H9 (cell line): ENCODE results near the gene WWC2. TPM values are rescaled to one million over a fixed set of nuclear protein-coding genes. Genes with fewer than 3 reads are reported as not detected.
A peak's percentile ranks its signal among the peaks of the same experiment; 100 is the strongest.

Source experiments
- DNase-seq: peaks from one replicate; pipeline ENCODE4 v3.0.0-alpha.2; 2017
- H2AFZ ChIP-seq: one replicate; pipeline ENCODE4 v1.6.1; 2013; ENCODE audit warnings: mild to moderate bottlenecking, low read length, control low read depth, moderate library complexity
- H2AK5ac ChIP-seq: 2 replicates; pipeline ENCODE4 v1.6.1; 2013; ENCODE audit warnings: low read length, control low read depth, mixed read lengths; ENCODE audit not compliant: insufficient read length
- H2BK120ac ChIP-seq: one replicate; pipeline ENCODE4 v1.6.1; 2013; ENCODE audit warnings: low read depth, mild to moderate bottlenecking, low read length, control low read depth, inconsistent platforms; ENCODE audit not compliant: poor library complexity, severe bottlenecking
- H2BK12ac ChIP-seq: 2 replicates; pipeline ENCODE4 v1.6.1; 2013; ENCODE audit warnings: low read length, control low read depth, mixed read lengths, low read depth; ENCODE audit not compliant: insufficient read length
- H2BK15ac ChIP-seq: 2 replicates; pipeline ENCODE4 v1.6.1; 2013; ENCODE audit warnings: low read depth, low read length, control low read depth
- H2BK20ac ChIP-seq: one replicate; pipeline ENCODE4 v1.6.1; 2013; ENCODE audit warnings: low read depth, mild to moderate bottlenecking, low read length, control low read depth, inconsistent platforms; ENCODE audit not compliant: poor library complexity, severe bottlenecking
- H2BK5ac ChIP-seq: 2 replicates; pipeline ENCODE4 v1.6.1; 2013; ENCODE audit warnings: low read length, control low read depth, mixed read lengths; ENCODE audit not compliant: insufficient read length
- H3K14ac ChIP-seq: 2 replicates; pipeline ENCODE4 v1.6.1; 2013; ENCODE audit warnings: low read length, control low read depth; ENCODE audit not compliant: insufficient read depth
- H3K18ac ChIP-seq: 2 replicates; pipeline ENCODE4 v1.6.1; 2013; ENCODE audit warnings: low read depth, mild to moderate bottlenecking, mixed read lengths, low read length, control low read depth; ENCODE audit not compliant: insufficient read length
- H3K23ac ChIP-seq: 2 replicates; pipeline ENCODE4 v1.6.1; 2013; ENCODE audit warnings: low read length, control low read depth, mixed read lengths, low read depth; ENCODE audit not compliant: insufficient read length
- H3K23me2 ChIP-seq: 2 replicates; pipeline ENCODE4 v1.6.1; 2013; ENCODE audit warnings: low read depth, mild to moderate bottlenecking, mixed read lengths, low read length, control low read depth; ENCODE audit not compliant: insufficient read length, poor library complexity, severe bottlenecking
- H3K27ac ChIP-seq: 2 replicates; pipeline ENCODE4 v1.5.1; 2013; ENCODE audit warnings: low read length, control low read depth, mixed read lengths, low read depth; ENCODE audit not compliant: insufficient read length
- H3K27me3 ChIP-seq: 2 replicates; pipeline ENCODE4 v1.6.1; 2013; ENCODE audit warnings: low read length, control low read depth, inconsistent platforms; ENCODE audit not compliant: insufficient read depth
- H3K4ac ChIP-seq: 2 replicates; pipeline ENCODE4 v1.6.1; 2013; ENCODE audit warnings: low read depth, mild to moderate bottlenecking, control low read depth, inconsistent platforms, low read length, moderate library complexity
- H3K4me1 ChIP-seq: 2 replicates; pipeline ENCODE4 v1.6.1; 2013; ENCODE audit warnings: low read length, control low read depth, inconsistent platforms; ENCODE audit not compliant: insufficient read depth
- H3K4me2 ChIP-seq: 2 replicates; pipeline ENCODE4 v1.6.1; 2013; ENCODE audit warnings: low read length, control low read depth, mixed read lengths; ENCODE audit not compliant: insufficient read length, insufficient read depth
- H3K56ac ChIP-seq: 2 replicates; pipeline ENCODE4 v1.6.1; 2013; ENCODE audit warnings: low read depth, mild to moderate bottlenecking, mixed read lengths, low read length, control low read depth; ENCODE audit not compliant: insufficient read length
- H3K79me1 ChIP-seq: 2 replicates; pipeline ENCODE4 v1.6.1; 2013; ENCODE audit warnings: low read depth, mild to moderate bottlenecking, moderate library complexity, low read length, control low read depth, inconsistent platforms; ENCODE audit not compliant: insufficient read depth, poor library complexity, severe bottlenecking
- H3K79me2 ChIP-seq: 2 replicates; pipeline ENCODE4 v1.6.1; 2013; ENCODE audit warnings: low read length, control low read depth, inconsistent platforms; ENCODE audit not compliant: insufficient read depth
- H3K9ac ChIP-seq: 2 replicates; pipeline ENCODE4 v1.6.1; 2013; ENCODE audit warnings: low read length, control low read depth, mixed read lengths; ENCODE audit not compliant: insufficient read length; ENCODE audit errors: extremely low read depth
- H3K9me3 ChIP-seq: one replicate; pipeline ENCODE4 v1.6.1; 2013; ENCODE audit warnings: low read depth, low read length, inconsistent platforms; ENCODE audit not compliant: control insufficient read depth
- H3T11ph ChIP-seq: one replicate; pipeline ENCODE4 v1.6.1; 2013; ENCODE audit warnings: mild to moderate bottlenecking, low read length, control low read depth, inconsistent platforms
- H4K20me1 ChIP-seq: one replicate; pipeline ENCODE4 v1.6.1; 2013; ENCODE audit not compliant: control insufficient read depth, insufficient read length, insufficient read depth
- H4K5ac ChIP-seq: 2 replicates; pipeline ENCODE4 v1.6.1; 2013; ENCODE audit warnings: low read depth, mild to moderate bottlenecking, mixed read lengths, low read length, control low read depth; ENCODE audit not compliant: insufficient read length
- H4K8ac ChIP-seq: replicated peaks from 2 replicates; pipeline ENCODE4 v1.6.1; 2013; ENCODE audit warnings: low read length, control low read depth, mixed read lengths, low read depth; ENCODE audit not compliant: insufficient read length
- H4K91ac ChIP-seq: 2 replicates; pipeline ENCODE4 v1.6.1; 2013; ENCODE audit warnings: low read depth, mild to moderate bottlenecking, moderate library complexity, mixed read lengths, low read length, control low read depth; ENCODE audit not compliant: insufficient read length
- H3K27ac Mint-ChIP-seq, 3 experiments: 2 replicates in 2 of 3; 3 replicates in 1 of 3; pipeline ENCODE4 v1.8.0; 2020 to 2021; ENCODE audit warnings: mixed read lengths in 3 of 3, mild to moderate bottlenecking in 1 of 3, moderate library complexity in 1 of 3
- H3K27me3 Mint-ChIP-seq: 2 replicates; pipeline ENCODE4 v1.8.0; 2021; ENCODE audit warnings: low read depth, mild to moderate bottlenecking, moderate library complexity, mixed read lengths
- H3K36me3 Mint-ChIP-seq, 3 experiments: 2 replicates in 2 of 3; 3 replicates in 1 of 3; pipeline ENCODE4 v1.8.0; 2020 to 2021; ENCODE audit warnings: low read depth in 3 of 3, mixed read lengths in 3 of 3; ENCODE audit not compliant: insufficient read depth in 1 of 3
- H3K4me1 Mint-ChIP-seq, 2 experiments: 2 replicates each; pipeline ENCODE4 v1.8.0; 2020; ENCODE audit warnings: mixed read lengths in 2 of 2
- H3K4me3 Mint-ChIP-seq, 2 experiments: 2 replicates in 1 of 2; 3 replicates in 1 of 2; pipeline ENCODE4 v1.8.0; 2020 to 2021; ENCODE audit warnings: mild to moderate bottlenecking in 2 of 2, mixed read lengths in 2 of 2, moderate library complexity in 1 of 2
- H3K9me3 Mint-ChIP-seq, 2 experiments: 2 replicates in 1 of 2; 3 replicates in 1 of 2; pipeline ENCODE4 v1.8.0; 2020; ENCODE audit warnings: mild to moderate bottlenecking in 2 of 2, mixed read lengths in 2 of 2, moderate library complexity in 1 of 2
- WGBS: extraction: QIAGEN DNeasy Blood & Tissue Kit; methylation state at CpG from one replicate; pipeline ENCODE4 v1.1.7; 2013; ENCODE audit warnings: missing lambda C conversion rate, low lambda C conversion rate, mixed read lengths; ENCODE audit not compliant: insufficient read length; ENCODE audit errors: extremely low coverage; 5-methylcytosine and 5-hydroxymethylcytosine counted together
- total RNA-seq: library from RNA; stranded (reverse); gene quantifications from 2 replicates; pipeline ENCODE4 v1.2.1, GENCODE V29; 2021
- TF ChIP-seq, protein P1 (sequence below): fragments of 200-600 bp; sonication (generic); conservative IDR thresholded peaks from 3 replicates; pipeline ENCODE4 v1.8.0; 2021; ENCODE audit warnings: antibody characterized with exemption, mild to moderate bottlenecking

Gene WWC2
- total RNA-seq, 1 experiment from 2014 or later = 106 TPM

DNA sequence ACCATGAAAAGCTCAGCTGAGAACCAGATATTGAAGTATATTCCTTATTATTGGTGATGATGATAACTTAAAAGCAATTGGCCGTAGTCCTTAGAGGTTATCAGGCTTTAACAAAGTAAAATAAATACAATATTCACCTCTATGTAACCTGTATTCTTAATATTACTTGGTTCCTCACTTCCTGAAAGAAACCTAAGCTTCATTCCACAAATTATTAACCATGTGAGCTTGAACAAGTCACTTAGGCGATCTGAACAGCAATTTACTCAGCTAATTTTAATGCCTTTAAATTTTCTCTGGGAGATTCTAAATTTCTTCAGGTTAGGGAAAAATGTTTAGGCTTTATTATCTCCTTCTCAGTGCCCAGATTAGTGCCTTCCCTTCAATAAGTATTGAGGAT lies 151.8 kb downstream of the WWC2 start:
- H3K4me3 Mint-ChIP-seq = no peak overlapping the region
- H3K27ac Mint-ChIP-seq = peak overlapping the region in 1 of 3 experiments; percentile 91; a peak in 2 of 7 replicates

More for the DNA sequence above, 151.8 kb downstream of the WWC2 start:
- H3T11ph ChIP-seq = no peak overlapping the region
- no peak overlapping the region for H2BK12ac ChIP-seq
- no peak overlapping the region for H3K56ac ChIP-seq
- no peaks in the 10 kb centered on the region for H3K9me3 ChIP-seq
- TF ChIP-seq, protein P1, sequence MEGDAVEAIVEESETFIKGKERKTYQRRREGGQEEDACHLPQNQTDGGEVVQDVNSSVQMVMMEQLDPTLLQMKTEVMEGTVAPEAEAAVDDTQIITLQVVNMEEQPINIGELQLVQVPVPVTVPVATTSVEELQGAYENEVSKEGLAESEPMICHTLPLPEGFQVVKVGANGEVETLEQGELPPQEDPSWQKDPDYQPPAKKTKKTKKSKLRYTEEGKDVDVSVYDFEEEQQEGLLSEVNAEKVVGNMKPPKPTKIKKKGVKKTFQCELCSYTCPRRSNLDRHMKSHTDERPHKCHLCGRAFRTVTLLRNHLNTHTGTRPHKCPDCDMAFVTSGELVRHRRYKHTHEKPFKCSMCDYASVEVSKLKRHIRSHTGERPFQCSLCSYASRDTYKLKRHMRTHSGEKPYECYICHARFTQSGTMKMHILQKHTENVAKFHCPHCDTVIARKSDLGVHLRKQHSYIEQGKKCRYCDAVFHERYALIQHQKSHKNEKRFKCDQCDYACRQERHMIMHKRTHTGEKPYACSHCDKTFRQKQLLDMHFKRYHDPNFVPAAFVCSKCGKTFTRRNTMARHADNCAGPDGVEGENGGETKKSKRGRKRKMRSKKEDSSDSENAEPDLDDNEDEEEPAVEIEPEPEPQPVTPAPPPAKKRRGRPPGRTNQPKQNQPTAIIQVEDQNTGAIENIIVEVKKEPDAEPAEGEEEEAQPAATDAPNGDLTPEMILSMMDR = no peak
- H4K5ac ChIP-seq = no peak overlapping the region
- H2BK15ac ChIP-seq = no peak overlapping the region
- no peaks in the 10 kb centered on the region; the same call in 1 of the 2 replicates for H3K79me2 ChIP-seq
- no peak overlapping the region for H2BK20ac ChIP-seq
- H3K4me2 ChIP-seq = no peak overlapping the region
- H4K8ac ChIP-seq = no peak overlapping the region
- H3K23ac ChIP-seq = no peak overlapping the region
- no peak overlapping the region for H3K27ac ChIP-seq
- H3K9me3 Mint-ChIP-seq = no peaks in the 10 kb centered on the region
- H3K4me1 Mint-ChIP-seq = peaks cover 0 to 2% of the 10 kb centered on the region in 2 experiments; a peak in 2 of 4 replicates
- no peak overlapping the region for H2BK5ac ChIP-seq
- no peak overlapping the region for H2AK5ac ChIP-seq
- no peak overlapping the region for H4K91ac ChIP-seq
- H3K18ac ChIP-seq = no peak overlapping the region
- no peak overlapping the region for H3K14ac ChIP-seq
- no peak overlapping the region for H2AFZ ChIP-seq
- H4K20me1 ChIP-seq = no peaks in the 10 kb centered on the region
- no peak overlapping the region for H3K4ac ChIP-seq
- no peak overlapping the region for H3K9ac ChIP-seq
- H3K79me1 ChIP-seq = peaks cover 2% of the 10 kb centered on the region
- H3K4me1 ChIP-seq = no peaks in the 10 kb centered on the region
- no peak overlapping the region for H2BK120ac ChIP-seq
- H3K36me3 Mint-ChIP-seq = peaks cover 21 to 71% (median 69%) of the 10 kb centered on the region in 3 experiments; a peak in 6 of 7 replicates
- no peak for DNase-seq
- H3K27me3 Mint-ChIP-seq = no peaks in the 10 kb centered on the region
- no peaks in the 10 kb centered on the region for H3K27me3 ChIP-seq
- WGBS = no CpG with 5 or more reads among the region's 2 CpGs
- H3K23me2 ChIP-seq = no peaks in the 10 kb centered on the region
